ENCODE results near the gene EXOC4.

DNA sequence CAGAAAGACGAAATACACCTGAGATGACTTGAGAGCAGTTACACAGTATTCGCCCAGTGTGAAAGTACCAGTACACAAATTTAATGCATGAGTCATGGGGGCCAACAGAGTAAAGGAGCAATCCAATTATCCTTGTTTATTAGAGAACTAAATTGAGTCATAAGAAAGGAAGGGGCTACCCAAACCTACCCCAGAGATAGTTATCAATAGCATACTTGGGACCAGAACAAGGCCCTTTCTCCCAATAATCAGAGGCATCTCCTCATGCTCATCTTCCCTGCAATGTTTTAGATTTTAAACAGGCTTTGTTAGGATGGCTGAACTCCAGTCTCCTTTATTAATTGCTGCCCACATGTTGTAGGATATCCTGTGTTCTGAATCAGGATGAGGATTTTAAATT is 634.6 kb downstream of the EXOC4 start:
- no peak for TF ChIP-seq POLR2AphosphoS5 (IDR thresholded peaks at IDR 0.05; ENCODE audit: low read depth, low read length)
- TF ChIP-seq, protein P1, sequence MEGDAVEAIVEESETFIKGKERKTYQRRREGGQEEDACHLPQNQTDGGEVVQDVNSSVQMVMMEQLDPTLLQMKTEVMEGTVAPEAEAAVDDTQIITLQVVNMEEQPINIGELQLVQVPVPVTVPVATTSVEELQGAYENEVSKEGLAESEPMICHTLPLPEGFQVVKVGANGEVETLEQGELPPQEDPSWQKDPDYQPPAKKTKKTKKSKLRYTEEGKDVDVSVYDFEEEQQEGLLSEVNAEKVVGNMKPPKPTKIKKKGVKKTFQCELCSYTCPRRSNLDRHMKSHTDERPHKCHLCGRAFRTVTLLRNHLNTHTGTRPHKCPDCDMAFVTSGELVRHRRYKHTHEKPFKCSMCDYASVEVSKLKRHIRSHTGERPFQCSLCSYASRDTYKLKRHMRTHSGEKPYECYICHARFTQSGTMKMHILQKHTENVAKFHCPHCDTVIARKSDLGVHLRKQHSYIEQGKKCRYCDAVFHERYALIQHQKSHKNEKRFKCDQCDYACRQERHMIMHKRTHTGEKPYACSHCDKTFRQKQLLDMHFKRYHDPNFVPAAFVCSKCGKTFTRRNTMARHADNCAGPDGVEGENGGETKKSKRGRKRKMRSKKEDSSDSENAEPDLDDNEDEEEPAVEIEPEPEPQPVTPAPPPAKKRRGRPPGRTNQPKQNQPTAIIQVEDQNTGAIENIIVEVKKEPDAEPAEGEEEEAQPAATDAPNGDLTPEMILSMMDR (IDR thresholded peaks at IDR 0.05): no peak

Measured in Panc1 (cell line).